Astrocyte (in vitro differentiated cells and primary cell): ENCODE data around the gene NUP133.

ENCODE experiments used
- EZH2 ChIP-seq: IDR thresholded peaks from 2 replicates; pipeline ENCODE4 v1.6.1; 2012; ENCODE audit warnings: mild to moderate bottlenecking, low read length, inconsistent platforms; ENCODE audit not compliant: insufficient read depth
- TF ChIP-seq, protein P1 (sequence below): IDR thresholded peaks from 2 replicates; pipeline ENCODE4 v1.5.1; 2011; ENCODE audit warnings: low read depth, mild to moderate bottlenecking, inconsistent platforms, low read length, moderate library complexity; ENCODE audit not compliant: insufficient read depth

DNA sequence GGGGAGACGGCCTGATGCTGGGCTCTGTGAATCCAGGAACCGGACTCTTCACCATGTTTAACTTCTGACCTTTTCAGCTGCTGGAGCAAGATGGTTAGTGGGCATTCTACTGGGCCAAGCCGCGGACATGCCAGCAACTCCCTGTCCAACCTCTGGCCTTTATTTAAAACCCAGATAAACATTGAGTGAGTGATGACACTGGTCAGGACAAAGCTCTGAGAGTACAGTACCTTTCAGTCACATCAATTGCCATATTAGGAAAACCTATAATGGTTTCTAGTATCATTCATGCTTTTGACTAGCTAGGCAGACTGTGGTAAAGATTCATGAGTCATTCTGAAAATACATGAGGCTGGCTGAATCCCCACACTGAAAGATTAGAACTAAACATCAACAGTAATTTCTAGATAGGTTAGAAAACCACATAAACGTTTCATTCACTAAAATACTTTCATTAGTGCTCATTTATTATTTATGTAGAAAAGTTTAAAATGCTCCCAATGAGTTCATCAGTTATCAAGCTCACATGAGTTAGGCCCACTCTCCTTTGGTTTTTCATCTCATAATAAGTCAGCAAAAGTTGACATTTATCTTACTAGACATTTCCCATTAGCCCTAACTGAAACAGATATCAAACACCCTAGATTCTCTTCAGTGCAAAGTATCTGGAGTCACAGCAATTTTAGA is 67.1 kb downstream of the NUP133 start:
- TF ChIP-seq, protein P1, sequence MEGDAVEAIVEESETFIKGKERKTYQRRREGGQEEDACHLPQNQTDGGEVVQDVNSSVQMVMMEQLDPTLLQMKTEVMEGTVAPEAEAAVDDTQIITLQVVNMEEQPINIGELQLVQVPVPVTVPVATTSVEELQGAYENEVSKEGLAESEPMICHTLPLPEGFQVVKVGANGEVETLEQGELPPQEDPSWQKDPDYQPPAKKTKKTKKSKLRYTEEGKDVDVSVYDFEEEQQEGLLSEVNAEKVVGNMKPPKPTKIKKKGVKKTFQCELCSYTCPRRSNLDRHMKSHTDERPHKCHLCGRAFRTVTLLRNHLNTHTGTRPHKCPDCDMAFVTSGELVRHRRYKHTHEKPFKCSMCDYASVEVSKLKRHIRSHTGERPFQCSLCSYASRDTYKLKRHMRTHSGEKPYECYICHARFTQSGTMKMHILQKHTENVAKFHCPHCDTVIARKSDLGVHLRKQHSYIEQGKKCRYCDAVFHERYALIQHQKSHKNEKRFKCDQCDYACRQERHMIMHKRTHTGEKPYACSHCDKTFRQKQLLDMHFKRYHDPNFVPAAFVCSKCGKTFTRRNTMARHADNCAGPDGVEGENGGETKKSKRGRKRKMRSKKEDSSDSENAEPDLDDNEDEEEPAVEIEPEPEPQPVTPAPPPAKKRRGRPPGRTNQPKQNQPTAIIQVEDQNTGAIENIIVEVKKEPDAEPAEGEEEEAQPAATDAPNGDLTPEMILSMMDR = no peak
- TF ChIP-seq EZH2 = no peak
